Stimulated activated CD4-positive, alpha-beta T cell treated with anti-CD3 and anti-CD28 coated beads, TNF-alpha, amount 100 ng/mL, for 4 hours (primary cell): ENCODE measurements around the gene PRDM15.

Source experiments
- DNase-seq, 3 experiments: peaks; one replicate each; pipeline ENCODE4 v3.0.0-alpha.2; 2020; ENCODE audit warnings: low read depth in 3 of 3

Gene PRDM15

DNA sequence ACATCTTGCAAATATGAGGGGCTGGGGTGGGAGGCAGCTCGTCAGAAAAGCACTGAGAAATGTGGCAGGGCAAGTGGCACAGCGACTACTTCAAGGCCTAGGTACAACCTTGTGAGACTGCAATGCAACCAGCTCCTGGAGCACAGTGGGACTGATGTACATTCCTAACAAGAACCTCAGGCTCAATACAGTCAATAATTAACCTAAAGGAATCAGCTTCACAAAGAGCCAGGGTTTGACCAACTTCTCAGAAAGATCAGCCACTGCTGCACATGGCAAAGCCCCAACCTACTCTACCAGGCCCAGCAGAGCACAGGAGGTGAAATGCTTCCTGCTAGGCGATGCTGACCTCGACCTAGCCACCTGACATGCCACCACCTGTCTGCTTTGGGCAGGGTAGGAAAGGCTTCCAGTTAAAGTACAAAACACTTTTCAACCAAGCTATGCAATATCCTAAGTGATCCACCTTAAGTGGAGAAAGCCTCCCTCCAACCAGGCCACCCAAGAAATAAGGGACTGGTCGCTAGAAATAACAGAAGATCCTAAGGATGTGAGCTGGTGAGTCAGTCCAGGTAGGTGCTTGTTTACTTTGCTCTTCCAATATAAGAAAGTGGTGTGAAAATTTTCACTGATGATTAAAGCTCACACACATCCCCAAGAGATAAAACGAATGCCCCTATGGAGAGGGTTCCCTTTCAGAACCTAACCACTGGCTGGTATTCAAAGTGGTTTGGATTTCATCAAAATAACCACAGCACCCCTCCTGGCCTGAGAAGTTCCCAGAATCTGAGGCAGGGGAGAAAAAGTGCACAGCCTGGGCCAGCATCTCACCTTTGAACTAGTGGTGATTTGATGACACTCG, 114.4 kb downstream of the PRDM15 start:
- no peak for DNase-seq

DNA sequence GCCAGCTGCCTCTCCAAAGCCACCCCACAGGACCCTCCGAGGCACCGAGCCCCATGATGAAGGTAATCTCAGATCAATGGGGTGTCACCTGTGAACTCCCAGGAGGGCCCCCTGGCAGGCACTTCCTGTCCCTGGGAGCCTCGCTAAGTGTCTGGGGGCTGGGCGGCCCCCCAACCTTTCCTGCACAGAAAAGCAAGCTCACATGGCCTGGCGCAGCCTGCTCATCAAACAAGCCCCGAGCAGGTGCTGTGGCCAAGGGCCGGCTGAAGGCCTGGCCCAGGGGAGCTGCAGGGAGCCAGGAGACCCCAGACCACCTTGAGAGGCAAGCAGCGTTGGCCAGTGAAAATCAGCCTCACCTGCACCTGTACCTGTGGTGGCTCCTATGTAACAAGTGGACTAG, 115.1 kb downstream of the PRDM15 start:
- no peak for DNase-seq

DNA sequence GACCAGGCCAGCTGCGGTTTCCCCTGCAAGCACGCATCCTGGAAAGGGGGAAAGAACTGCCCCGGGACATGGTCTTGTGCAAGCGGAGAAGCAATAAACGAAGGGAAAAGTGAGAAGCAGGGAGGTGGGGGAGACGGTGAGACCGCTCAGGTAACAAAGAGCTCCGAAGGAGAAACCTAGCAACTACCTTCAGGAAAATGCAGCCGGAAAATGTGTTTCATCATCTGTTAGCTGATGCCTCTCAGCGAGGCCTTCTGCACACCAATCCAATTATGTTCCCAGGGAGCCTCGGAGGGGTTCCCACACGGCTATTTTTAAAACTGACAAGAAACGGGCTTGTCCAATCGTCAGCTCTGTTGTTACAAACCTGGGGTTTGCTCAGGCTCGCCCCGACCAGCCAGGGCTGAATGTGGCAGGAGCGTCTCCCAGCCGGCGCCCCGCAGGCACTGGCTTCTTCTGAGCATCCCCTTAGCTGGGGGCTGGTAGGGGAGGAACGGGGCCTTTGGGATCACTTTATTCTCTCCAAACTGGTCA, 115.7 kb downstream of the PRDM15 start:
- no peak for DNase-seq

DNA sequence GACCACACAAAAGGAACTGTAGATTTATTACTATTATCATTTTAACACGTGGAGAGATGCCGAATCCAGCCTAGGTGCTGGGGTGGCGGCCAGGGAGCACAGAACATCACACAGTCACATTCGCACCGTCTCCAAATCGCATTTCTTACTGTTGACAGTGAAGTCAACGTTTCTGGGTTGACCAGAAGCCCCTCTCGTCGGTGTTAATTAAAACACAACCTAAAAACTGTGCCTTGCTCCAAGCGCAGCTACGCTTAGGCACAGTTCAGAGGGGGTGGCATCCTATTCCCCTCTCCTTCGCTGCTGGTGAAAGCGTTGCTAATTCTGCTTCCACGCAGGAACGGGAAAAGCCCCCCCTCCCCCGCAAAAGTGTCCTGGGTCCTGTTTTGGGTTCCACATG, 116.4 kb downstream of the PRDM15 start:
- no peak for DNase-seq

DNA sequence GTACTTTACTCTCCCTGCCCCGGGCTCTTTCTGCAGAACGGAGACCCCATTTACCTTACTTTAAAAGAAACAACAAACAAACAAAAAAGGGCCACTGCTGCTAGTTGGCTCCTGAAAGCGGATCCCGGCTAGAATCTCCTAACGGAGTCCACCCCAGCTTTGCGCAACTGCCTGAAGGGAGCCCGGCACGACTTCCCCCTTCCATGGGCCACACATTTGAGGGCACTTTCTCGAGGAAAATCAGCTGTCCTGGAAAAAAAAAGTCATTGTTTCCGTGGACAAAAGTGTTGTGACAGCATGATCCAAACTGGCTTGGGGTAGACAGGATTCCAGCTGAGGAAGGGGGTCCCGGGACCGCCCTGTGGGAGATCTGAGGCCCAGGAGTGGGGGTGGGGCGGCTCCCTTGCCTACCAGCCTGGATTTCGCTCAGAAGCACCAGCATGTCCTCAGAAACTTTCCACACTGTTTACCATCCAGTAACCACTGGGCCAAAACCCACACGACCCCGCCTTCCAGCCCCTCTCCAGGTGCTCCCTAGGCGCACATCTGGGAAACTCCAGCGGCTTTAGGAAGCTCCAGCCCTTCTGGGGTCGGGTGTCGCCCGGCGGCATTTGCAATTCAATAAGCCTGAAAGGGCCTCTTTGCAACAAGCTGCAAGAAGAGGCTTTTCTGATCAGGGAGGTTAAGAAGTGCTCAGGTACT, 117.1 kb downstream of the PRDM15 start:
- DNase-seq, result no peak

DNA sequence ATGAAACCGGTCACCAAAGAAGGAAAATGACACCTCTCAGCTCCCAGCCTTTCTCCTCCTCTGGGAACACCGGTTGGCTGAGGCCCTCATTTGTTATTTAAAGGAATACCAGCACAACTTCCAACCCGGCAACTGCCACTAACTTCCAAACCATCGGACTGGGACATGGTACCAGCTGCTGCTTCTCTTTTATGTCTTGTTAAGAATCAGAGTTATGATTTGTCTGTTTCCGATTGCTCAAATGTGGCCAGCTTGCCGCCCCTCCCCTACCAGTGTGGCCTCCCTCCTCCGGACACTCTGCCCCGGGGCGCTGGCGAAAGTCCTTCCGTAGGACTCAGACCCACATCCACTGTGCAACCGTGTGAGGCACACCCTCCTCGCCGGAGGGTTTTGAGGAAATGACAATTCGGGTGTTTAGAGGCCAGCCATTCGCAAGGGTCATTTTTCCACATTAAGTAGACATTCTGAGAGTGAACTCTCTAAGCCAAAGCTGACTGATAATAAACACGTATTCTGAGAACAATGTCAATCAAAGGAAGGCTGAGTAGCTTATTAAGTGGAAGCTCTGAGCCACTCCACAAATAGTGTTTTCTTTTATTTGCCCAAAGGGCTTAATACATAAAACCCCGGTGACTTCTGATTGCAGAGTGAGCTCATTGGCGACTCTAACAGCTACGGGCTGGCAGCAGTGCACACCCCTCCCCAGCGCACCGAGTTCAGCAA, 117.8 kb downstream of the PRDM15 start:
- DNase-seq, result no peak

DNA sequence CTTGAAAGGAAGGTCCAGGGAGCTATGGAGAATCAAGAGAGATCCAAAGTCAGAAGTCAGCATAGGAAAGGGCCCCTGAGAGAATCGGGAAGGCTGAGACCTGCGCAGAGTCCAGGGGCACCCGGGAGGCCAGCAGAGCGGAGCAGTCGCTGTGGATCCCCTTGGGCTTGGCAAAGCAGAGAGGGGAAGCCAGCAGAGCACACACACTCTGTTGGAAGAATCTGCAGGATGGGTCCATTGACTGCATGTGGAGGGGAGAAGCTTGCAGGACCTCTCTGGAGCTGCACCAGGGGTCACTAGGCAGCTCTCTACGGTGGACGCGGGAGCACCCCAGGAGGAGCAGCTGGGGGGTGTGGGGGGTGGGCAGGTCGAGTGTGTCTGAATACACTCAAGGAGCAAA, 118.7 kb downstream of the PRDM15 start:
- DNase-seq, result no peak

DNA sequence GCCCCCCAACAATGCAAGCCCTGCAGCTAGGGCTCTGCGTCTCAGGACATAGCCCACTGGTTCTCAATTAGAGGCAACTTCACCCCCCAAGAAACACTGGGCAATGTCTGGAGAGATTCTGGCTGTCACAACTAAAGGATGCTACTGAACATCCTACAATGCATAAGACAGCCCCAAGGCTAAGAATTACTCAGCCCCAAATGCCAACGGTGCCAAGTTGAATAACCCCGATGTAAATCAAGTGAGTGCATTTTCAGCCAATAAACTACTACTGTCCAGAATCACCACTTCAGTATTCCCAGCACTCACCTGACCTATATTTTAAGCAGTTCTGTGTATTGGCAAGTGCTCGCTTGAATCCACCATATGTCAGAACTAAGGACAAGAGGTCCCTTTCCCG, 119.2 kb downstream of the PRDM15 start:
- no peak for DNase-seq

DNA sequence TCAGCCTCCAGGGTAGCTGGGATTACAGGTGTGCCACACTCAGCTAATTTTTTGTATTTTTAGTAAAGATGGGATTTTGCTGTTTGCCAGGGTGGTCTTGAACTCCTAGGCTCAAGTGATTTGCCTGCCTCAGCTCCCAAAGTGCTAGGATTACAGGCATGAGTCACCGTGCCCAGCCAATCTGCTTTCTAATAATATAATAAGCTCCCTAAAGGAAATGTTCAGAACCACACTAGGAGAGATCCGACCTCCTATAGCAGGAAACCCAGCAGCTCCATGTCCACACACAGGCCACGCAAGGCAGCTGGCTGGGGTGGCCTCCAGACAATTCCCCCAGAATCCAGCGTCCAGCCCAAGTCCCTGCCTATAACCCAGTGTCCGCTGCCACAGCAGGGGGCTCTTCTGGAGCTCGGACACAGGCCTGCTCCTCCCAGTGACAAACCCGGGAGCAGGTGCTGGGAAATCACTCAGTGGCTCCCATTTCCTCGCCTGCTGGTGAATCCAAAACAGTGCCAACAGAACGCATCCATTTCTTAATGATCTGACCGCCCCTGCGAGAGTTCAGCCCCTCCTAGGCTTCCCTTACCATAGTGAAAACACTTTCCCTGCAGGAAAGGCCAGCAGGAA, 119.8 kb downstream of the PRDM15 start:
- no peak for DNase-seq

DNA sequence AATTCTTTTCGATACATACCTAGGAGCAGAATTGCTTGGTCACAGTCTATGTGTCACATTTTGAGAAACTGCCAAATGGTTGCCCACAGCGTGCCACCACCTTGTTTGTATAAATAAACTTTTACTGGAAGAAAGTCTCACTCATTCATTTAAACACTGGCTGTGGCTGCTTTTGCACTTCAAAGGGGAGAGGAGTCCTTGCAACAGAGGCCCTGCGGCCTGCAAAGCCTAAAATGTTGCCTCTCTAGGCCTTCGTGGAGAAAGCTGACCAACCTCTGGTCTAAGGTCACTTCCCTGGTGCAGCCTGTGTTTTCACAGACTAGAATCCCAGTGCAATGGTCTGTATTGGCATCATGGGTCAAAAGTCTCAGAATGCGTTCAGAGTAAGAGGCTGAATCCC, 120.6 kb downstream of the PRDM15 start:
- DNase-seq, result no peak

DNA sequence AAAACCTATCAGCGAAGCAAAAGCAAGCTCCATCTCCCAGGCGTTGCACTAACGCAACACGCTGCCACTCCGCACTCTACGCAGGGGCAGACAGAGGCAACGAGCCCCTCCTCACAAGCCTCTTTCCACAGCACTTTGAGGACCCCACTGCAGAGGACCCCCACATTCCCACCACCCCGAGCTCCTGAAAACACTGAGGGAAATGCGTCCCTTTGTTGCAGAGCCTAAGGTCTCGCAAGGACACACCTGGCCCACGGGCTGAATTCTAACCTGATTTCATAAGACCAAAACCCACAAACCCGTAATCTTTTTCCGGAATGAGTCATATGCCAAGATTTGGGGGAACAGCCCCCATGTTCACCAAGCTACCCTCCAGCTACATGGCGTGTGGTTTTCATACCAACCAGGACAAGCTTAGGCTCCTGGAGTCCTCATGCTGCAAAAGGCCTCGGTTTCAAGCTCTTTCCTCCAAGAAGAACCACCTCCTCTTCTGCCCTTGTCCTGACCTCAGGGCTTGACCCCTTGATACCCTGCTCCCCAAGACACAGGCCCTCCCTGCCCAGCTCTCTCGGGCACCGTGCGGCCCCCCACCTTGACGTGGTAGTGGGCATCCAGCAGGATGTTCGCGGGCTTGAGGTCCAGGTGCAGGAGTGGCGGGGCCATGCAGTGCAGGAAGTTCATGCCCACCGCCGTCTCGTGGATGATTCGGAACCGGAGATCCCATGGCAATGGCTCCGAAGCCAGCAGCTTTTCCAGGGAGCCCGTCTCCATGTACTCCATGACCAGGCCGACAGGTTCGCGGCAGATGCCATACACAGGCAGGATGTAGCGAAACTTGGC, 123.0 kb downstream of the PRDM15 start:
- no peak for DNase-seq

DNA sequence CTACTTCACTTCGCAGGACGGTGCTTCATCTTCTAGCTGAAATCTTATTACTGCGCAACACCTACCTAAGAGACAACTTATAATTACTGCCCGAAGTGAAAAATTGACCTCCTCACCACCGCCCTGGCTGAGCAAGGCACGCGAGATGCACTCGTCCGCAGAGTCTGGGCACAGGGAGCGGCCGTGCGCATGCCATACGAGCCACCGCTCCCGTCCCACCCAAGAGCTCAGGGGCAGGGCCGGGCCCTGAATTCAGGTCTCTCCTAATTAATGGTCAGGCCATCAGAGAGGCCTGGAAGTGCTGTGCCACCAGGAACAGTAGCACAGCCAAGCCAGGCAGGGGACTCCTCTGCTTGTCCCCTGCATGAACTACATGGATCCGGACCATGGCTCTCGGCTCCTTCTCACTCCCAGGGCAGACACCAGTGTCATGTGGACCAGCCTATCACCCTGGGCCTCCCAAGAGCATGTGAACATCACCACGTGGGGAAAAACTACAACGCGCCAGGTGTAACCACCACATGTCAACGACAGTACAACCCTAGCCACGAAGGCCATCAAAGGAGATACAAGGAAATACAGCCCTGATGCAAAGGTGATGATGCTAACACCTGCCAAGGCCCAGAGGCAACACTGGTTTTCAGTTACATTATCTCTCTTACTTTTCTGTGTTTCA, 123.7 kb downstream of the PRDM15 start:
- DNase-seq, result no peak

DNA sequence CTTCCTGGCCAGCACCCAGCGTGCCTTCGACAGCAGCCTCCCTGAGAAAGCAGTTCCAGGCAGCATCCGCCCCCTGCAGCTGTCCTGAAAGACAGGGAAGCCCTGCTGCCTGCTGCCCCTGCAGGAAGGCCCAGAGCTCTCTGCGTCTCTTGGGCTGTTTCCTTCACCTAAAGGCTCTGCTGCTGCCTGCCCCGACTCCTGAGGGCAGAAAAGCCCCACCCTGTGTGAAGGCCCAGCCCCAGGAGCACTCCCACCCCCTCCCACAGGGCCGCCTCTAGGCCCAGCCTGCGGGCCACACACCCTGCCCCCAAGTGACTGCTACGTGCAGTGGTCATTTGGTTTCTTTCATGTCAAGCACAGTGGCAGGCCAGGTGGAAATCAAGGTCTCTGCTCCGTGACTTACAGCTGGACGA, 124.7 kb downstream of the PRDM15 start:
- DNase-seq, result no peak

DNA sequence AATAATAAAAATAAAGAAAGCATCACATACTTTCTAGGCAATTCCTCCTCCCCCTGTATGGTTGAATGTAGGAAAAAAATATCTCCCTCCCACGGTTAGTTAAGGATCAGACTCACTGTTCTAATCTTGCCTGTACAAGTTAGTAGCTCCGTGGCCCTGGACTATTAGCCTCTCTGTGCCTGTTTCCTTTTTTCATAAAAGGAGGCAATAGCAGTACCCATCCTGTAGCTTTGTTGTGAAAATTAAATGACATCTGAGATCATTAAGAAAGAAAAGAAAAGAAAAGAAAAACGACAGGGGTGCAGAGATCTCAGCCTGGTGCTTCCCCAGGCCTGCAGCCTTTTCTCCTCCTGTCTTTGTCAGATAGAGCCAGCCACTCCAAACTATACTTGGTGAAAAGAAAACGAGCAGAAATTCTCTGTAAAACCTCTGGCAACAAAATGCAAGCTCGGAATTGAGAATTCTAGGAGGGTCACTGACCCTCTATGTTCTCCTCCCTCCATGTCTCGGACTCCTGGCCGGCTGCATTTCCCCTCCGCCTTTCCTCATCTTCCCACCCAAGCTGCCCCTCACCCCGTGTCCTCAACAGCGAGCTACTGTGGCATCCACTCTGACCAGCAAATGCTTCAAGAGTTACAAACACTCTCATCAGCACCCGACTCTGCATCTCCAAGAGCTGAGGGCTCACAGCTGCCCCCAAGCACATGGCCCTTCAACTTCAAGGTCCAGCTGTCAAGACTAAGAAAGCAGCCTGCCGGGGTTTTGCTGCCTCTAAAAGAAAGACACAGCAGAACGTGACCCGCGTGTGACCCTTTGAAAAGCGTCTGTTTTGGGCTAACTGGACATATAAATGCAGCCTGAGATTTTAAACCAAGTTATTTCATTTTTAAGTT, 125.9 kb downstream of the PRDM15 start:
- no peak for DNase-seq

DNA sequence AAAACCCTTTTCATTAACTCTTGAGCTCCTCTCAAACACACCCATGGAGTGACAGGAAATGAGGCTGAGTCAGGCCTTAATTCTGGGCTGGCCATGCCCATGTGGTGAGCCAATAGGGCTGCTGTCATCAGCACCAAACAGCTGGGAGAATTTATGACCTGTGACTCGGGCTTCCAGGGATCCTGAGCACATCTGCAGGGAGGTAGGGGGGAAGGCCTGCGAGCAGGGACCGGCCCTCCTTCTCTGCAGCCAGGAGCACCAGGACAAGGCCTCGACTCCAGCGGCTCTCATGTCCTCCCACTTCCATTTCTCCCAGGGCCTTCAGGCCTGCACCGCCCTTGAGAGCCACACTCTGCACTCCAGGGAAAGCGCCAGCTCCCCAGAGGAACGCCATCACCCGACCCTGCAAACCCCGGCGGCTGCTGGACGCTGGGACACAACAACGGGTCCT, 126.9 kb downstream of the PRDM15 start:
- DNase-seq, result no peak

DNA sequence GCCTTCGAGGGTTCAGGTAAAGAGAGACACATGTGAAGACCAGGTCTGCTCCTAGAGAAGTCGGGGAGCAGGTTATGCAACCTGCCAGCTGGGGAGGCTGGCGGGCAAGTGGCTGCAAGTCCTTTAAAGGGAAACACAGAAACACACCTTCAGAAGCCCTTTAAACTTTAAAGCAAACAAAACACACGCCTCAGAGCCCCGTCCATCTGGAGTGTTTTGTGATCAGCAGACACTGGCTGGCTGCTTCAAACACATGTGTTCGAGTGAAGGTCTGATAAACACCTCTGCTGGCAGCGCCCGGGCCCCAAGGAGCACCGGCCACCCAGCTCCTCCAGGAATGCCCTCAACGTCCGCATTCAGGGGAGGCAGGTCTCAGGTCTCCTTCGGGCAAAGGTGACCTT, 127.5 kb downstream of the PRDM15 start:
- no peak for DNase-seq

DNA sequence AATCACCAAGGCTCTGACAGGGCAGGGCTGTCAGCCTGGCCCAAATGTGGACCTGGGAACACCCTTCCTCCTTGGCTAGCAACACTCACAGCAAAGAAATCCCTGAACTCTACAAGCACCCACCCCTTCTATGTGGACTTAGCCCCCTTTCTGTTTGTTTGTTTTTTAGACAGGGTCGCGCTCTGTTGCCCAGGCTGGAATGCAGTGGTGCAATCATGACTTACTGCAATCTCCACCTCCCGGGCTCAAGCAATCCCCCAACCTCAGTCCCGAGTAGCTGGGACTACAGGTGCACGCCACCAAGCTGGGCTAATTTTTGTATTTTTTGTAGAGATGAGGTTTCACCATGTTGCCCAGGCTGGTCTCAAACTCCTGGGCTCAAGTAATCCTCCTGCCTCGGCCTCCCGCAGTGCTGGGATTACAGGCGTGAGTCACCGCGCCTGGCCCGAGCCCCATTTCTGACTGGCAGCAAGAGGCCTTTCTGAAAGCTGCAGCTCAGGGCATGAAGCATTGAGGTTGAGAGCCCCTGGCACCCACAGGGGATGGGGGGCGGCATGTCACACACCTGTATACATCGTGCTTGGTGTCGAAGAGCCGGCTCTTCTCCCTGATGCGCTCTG, 128.5 kb downstream of the PRDM15 start:
- no peak for DNase-seq

DNA sequence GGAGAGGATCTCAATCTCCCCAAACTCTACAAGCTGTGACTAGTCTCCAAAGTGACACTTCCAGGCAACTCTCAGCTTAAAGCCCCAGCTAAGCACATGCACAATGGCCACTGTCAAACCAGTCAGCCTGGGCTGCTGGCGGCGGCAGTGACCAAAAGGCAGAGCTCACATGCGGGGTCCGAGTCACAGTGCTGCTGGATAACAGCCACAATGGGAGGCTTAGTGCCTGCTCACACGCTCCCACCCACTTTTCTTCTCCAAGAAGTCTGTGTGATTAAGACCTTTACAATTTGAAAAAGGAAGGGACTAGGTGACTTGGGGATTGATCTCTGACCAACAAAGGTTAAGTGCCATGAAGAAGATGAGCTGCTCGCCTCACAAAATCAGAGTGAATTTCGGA, 129.1 kb downstream of the PRDM15 start:
- no peak for DNase-seq

DNA sequence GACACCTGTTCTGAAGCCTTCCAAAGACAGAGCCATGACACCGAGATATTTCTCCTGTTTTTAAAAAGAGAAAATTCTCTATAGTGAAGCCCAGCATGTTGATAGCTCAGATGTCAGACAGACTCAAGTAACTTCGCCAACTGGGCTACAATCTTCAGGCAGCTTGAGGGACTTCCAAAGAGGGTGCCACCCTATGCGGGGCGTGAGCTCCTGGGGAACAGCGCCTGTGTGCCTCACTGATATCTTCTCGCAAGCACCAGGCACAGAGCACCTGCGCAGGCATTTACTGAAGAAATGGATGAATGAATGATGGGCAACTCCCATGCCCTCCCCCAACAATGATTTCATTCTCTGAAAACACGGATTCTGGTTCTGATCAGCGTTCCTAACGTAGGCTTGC, 129.9 kb downstream of the PRDM15 start:
- no peak for DNase-seq
